Neuronal stem cell (in vitro differentiated cells): ENCODE data around the gene G6PC2.
"Not testable (repeated sequence)": the region's sequence is repeated elsewhere in the genome, so short reads cannot be mapped to it uniquely, and the experiment has no call there.

ENCODE experiments used
- DNase-seq: peaks from one replicate; pipeline ENCODE4 v3.0.0-alpha.2; 2013; ENCODE audit warnings: low spot score
- H2AFZ ChIP-seq: one replicate; pipeline ENCODE4 v1.6.1; 2013; ENCODE audit warnings: mild to moderate bottlenecking, low read length, inconsistent platforms
- H2AK5ac ChIP-seq: 2 replicates; pipeline ENCODE4 v1.6.1; 2013; ENCODE audit warnings: low read depth, mild to moderate bottlenecking, inconsistent platforms, low read length, moderate library complexity, mixed read lengths
- H2BK120ac ChIP-seq: 2 replicates; pipeline ENCODE4 v1.6.1; 2013; ENCODE audit warnings: low read depth, mild to moderate bottlenecking, inconsistent platforms, low read length, moderate library complexity, mixed read lengths
- H2BK12ac ChIP-seq: one replicate; pipeline ENCODE4 v1.6.1; 2013; ENCODE audit warnings: low read length, inconsistent platforms
- H2BK15ac ChIP-seq: 2 replicates; pipeline ENCODE4 v1.6.1; 2013; ENCODE audit warnings: mild to moderate bottlenecking, low read length, inconsistent platforms, mixed read lengths
- H2BK5ac ChIP-seq: one replicate; pipeline ENCODE4 v1.6.1; 2013; ENCODE audit warnings: inconsistent platforms, mild to moderate bottlenecking, low read length, moderate library complexity
- H3K14ac ChIP-seq: one replicate; pipeline ENCODE4 v1.6.1; 2013; ENCODE audit warnings: low read length, inconsistent platforms
- H3K18ac ChIP-seq: 2 replicates; pipeline ENCODE4 v1.6.1; 2013; ENCODE audit warnings: low read length, inconsistent platforms
- H3K23ac ChIP-seq: 2 replicates; pipeline ENCODE4 v1.6.1; 2013; ENCODE audit warnings: low read depth, mild to moderate bottlenecking, mixed read lengths, low read length, inconsistent platforms; ENCODE audit not compliant: poor library complexity
- H3K27ac ChIP-seq: replicated peaks from 3 replicates; pipeline ENCODE4 v1.5.1; 2013; ENCODE audit warnings: low read length, inconsistent platforms
- H3K27me3 ChIP-seq, 3 experiments: 2 replicates each; pipeline ENCODE4 v1.6.1; 2013; ENCODE audit warnings: low read length in 3 of 3, mild to moderate bottlenecking in 2 of 3, inconsistent platforms in 1 of 3, low read depth in 1 of 3, mixed read lengths in 1 of 3, moderate library complexity in 1 of 3; ENCODE audit not compliant: control insufficient read depth in 3 of 3, insufficient read depth in 3 of 3
- H3K36me3 ChIP-seq, 2 donors: replicated peaks in 1 of 2; 2 replicates each; pipeline ENCODE4 v1.6.1; 2013; ENCODE audit warnings: low read length in 2 of 2; ENCODE audit not compliant: control insufficient read depth in 2 of 2, insufficient read depth in 2 of 2
- H3K4ac ChIP-seq: 2 replicates; pipeline ENCODE4 v1.6.1; 2013; ENCODE audit warnings: inconsistent platforms, mild to moderate bottlenecking, low read length, moderate library complexity
- H3K4me1 ChIP-seq, 2 donors: 1 replicate in 1 of 2; 2 replicates in 1 of 2; pipeline ENCODE4 v1.6.1; 2013; ENCODE audit warnings: low read length in 2 of 2, low read depth in 1 of 2; ENCODE audit not compliant: control insufficient read depth in 2 of 2, insufficient read depth in 1 of 2
- H3K4me2 ChIP-seq: one replicate; pipeline ENCODE4 v1.6.1; 2013; ENCODE audit warnings: mild to moderate bottlenecking, low read length, inconsistent platforms; ENCODE audit not compliant: insufficient read depth, poor library complexity, severe bottlenecking
- H3K4me3 ChIP-seq, 2 donors: 2 replicates each; pipeline ENCODE4 v1.5.1; 2013; ENCODE audit warnings: low read length in 2 of 2, mild to moderate bottlenecking in 2 of 2, inconsistent platforms in 1 of 2, moderate library complexity in 1 of 2
- H3K79me1 ChIP-seq: one replicate; pipeline ENCODE4 v1.6.1; 2013; ENCODE audit warnings: low read depth, mild to moderate bottlenecking, inconsistent platforms, low read length, moderate library complexity
- H3K9ac ChIP-seq: one replicate; pipeline ENCODE4 v1.6.1; 2013; ENCODE audit warnings: mild to moderate bottlenecking, low read depth, low read length, inconsistent platforms; ENCODE audit not compliant: poor library complexity
- H3K9me3 ChIP-seq, 2 donors: replicated peaks in 1 of 2; 2 replicates each; pipeline versions ENCODE3 to v1.6.1; 2013; ENCODE audit warnings: low read length in 2 of 2, mild to moderate bottlenecking in 2 of 2, inconsistent platforms in 1 of 2, low read depth in 1 of 2, mixed read lengths in 1 of 2, moderate library complexity in 1 of 2; ENCODE audit not compliant: control insufficient read depth in 2 of 2, insufficient read depth in 1 of 2
- H4K8ac ChIP-seq: one replicate; pipeline ENCODE4 v1.6.1; 2013; ENCODE audit warnings: low read depth, mild to moderate bottlenecking, inconsistent platforms, low read length, moderate library complexity
- H4K91ac ChIP-seq: one replicate; pipeline ENCODE4 v1.6.1; 2013; ENCODE audit warnings: low read length, low read depth, mild to moderate bottlenecking, inconsistent platforms; ENCODE audit not compliant: poor library complexity
- WGBS, 2 donors: extraction: QIAGEN DNeasy Blood & Tissue Kit; methylation state at CpG; one replicate each; pipeline ENCODE4 v1.1.7; 2013; ENCODE audit warnings: missing lambda C conversion rate in 2 of 2, mixed read lengths in 1 of 2; ENCODE audit not compliant: insufficient read length in 2 of 2, insufficient replicate concordance in 1 of 2; ENCODE audit errors: extremely low coverage in 2 of 2; 5-methylcytosine and 5-hydroxymethylcytosine counted together

The G6PC2 gene

GRCh38 chr2:168854651-168855050 lies 46.4 kb upstream of the G6PC2 start:
- H3K23ac ChIP-seq: no peak overlapping the region
- H3K9ac ChIP-seq: no peak overlapping the region
- H3K4ac ChIP-seq: no peak overlapping the region
- no peak overlapping the region for H3K27ac ChIP-seq
- no peak overlapping the region for H2AK5ac ChIP-seq
- no peak overlapping the region for H3K14ac ChIP-seq
- no peak overlapping the region for H4K91ac ChIP-seq
- H2BK12ac ChIP-seq: no peak overlapping the region
- H3K9me3 ChIP-seq: no peaks in the 10 kb centered on the region
- no peak overlapping the region for H3K4me3 ChIP-seq
- H2BK5ac ChIP-seq: no peak overlapping the region
- no peak overlapping the region for H2BK120ac ChIP-seq
- H3K36me3 ChIP-seq: peaks cover 0 to 68% of the 10 kb centered on the region in 2 donors
- no peaks in the 10 kb centered on the region for H3K79me1 ChIP-seq
- no peaks in the 10 kb centered on the region for H3K27me3 ChIP-seq
- no peak overlapping the region for H2BK15ac ChIP-seq
- H3K18ac ChIP-seq: no peak overlapping the region
- no peak overlapping the region for H3K4me2 ChIP-seq
- no peak for DNase-seq
- H2AFZ ChIP-seq: no peak overlapping the region
- H3K4me1 ChIP-seq: peaks cover 0 to 3% of the 10 kb centered on the region in 2 donors
- WGBS, 2 donors: no CpG with 5 or more reads among the region's 5 CpGs
- no peak overlapping the region for H4K8ac ChIP-seq

- WGBS, 2 donors: no CpG with 5 or more reads among the region's 3 CpGs
Observed at GRCh38 chr2:168855601-168856000, 45.5 kb upstream of the G6PC2 start.

DNA sequence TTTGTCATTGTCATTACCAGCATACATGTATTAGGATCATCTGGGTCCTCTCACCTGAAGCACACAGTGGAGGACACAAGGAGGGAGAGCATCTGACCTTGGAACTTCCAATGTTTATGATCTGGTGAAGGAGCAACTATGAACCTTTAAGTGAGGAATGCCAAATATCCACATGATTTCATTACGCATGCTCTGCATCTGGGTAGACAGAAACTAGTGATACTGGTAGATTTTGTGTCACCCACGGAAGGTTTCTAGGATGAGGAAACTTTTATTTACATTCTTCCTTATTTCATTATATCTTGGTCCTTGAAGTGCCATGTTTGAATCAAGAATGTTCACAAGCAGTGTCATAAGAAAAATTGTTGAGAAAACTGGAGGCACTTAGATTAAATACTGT lies 42.9 kb upstream of the G6PC2 start:
- no peak overlapping the region for H3K4ac ChIP-seq
- H3K9me3 ChIP-seq: no peaks in the 10 kb centered on the region
- H3K14ac ChIP-seq: no peak overlapping the region
- peaks cover 0 to 3% of the 10 kb centered on the region in 2 donors for H3K4me1 ChIP-seq
- no peak overlapping the region for H2BK120ac ChIP-seq
- no peak overlapping the region for H2BK12ac ChIP-seq
- H3K27ac ChIP-seq: no peak overlapping the region
- H3K4me2 ChIP-seq: no peak overlapping the region
- no CpG with 5 or more reads among the region's 2 CpGs for WGBS, 2 donors
- H2BK5ac ChIP-seq: no peak overlapping the region
- no peak overlapping the region for H3K4me3 ChIP-seq
- H3K23ac ChIP-seq: no peak overlapping the region
- H3K9ac ChIP-seq: no peak overlapping the region
- H4K91ac ChIP-seq: no peak overlapping the region
- no peak overlapping the region for H2BK15ac ChIP-seq
- no peak overlapping the region for H2AFZ ChIP-seq
- H2AK5ac ChIP-seq: no peak overlapping the region
- H3K36me3 ChIP-seq: peaks cover 0 to 73% of the 10 kb centered on the region in 2 donors
- no peak overlapping the region for H3K18ac ChIP-seq
- no peak overlapping the region for H4K8ac ChIP-seq
- H3K27me3 ChIP-seq: no peaks in the 10 kb centered on the region
- H3K79me1 ChIP-seq: no peaks in the 10 kb centered on the region
- no peak for DNase-seq

More at GRCh38 chr2:168855601-168856000, 45.5 kb upstream of the G6PC2 start:
- Histone ChIP-seq H3K79me1 (no peaks in the 10 kb centered on the region), H2BK5ac (no peak overlapping the region), H2AFZ (no peak overlapping the region), H3K4me1 (peaks cover 0 to 3% of the 10 kb centered on the region in 2 donors), H3K9ac (no peak overlapping the region), H2BK15ac (no peak overlapping the region), H2BK120ac (no peak overlapping the region), H2AK5ac (no peak overlapping the region), H3K18ac (no peak overlapping the region), H3K4ac (no peak overlapping the region), H3K36me3 (peaks cover 0 to 73% of the 10 kb centered on the region in 2 donors), H2BK12ac (no peak overlapping the region), H3K9me3 (no peaks in the 10 kb centered on the region), H4K91ac (no peak overlapping the region), H3K27ac (no peak overlapping the region), H3K4me3 (no peak overlapping the region), H3K27me3 (no peaks in the 10 kb centered on the region), H3K14ac (no peak overlapping the region), H3K4me2 (no peak overlapping the region), H3K23ac (no peak overlapping the region), H4K8ac (no peak overlapping the region)
- DNase-seq: no peak

GRCh38 chr2:168867164-168867563 lies 33.9 kb upstream of the G6PC2 start:
- not testable (repeated sequence) for H2BK120ac ChIP-seq, H3K9me3 ChIP-seq, H3K27me3 ChIP-seq, H4K91ac ChIP-seq, H2BK5ac ChIP-seq, H2AK5ac ChIP-seq, H2BK15ac ChIP-seq, H3K79me1 ChIP-seq, H3K4me2 ChIP-seq, H4K8ac ChIP-seq, H2BK12ac ChIP-seq, H3K23ac ChIP-seq, H3K18ac ChIP-seq, H3K27ac ChIP-seq, H3K14ac ChIP-seq, H3K4ac ChIP-seq, DNase-seq, H3K4me1 ChIP-seq, H3K4me3 ChIP-seq, H2AFZ ChIP-seq, H3K9ac ChIP-seq
- no CpG with 5 or more reads among the region's 1 CpG for WGBS, 2 donors
- peaks cover 3 to 44% of the 10 kb centered on the region in 2 donors for H3K36me3 ChIP-seq
